IPS-20b (cell line): ENCODE measurements around the gene KLC3.

ENCODE experiments used
- H3K27ac ChIP-seq: one replicate; pipeline ENCODE4 v1.5.1; 2013; ENCODE audit warnings: low read length
- H3K27me3 ChIP-seq: 2 replicates; pipeline ENCODE4 v1.6.1; 2013; ENCODE audit warnings: mild to moderate bottlenecking, low read length, inconsistent platforms; ENCODE audit not compliant: insufficient read depth
- H3K36me3 ChIP-seq: 2 replicates; pipeline ENCODE4 v1.6.1; 2013; ENCODE audit warnings: low read depth, mild to moderate bottlenecking, inconsistent platforms, low read length, moderate library complexity; ENCODE audit not compliant: insufficient read depth
- H3K4me1 ChIP-seq: 2 replicates; pipeline ENCODE4 v1.6.1; 2013; ENCODE audit warnings: mild to moderate bottlenecking, control low read depth, inconsistent platforms, low read length, moderate library complexity; ENCODE audit not compliant: insufficient read depth
- H3K4me3 ChIP-seq: 2 replicates; pipeline ENCODE4 v1.5.1; 2013; ENCODE audit warnings: mild to moderate bottlenecking, low read length, inconsistent platforms
- H3K9ac ChIP-seq: 2 replicates; pipeline ENCODE4 v1.6.1; 2013; ENCODE audit warnings: low read depth, mild to moderate bottlenecking, inconsistent platforms, low read length, moderate library complexity
- H3K9me3 ChIP-seq: 2 replicates; pipeline ENCODE4 v1.6.1; 2013; ENCODE audit warnings: mild to moderate bottlenecking, low read depth, low read length, inconsistent platforms; ENCODE audit not compliant: insufficient read depth

Gene KLC3

GRCh38 chr19:45339629-45340028, 921 bp upstream of the KLC3 start:
- no peaks in the 10 kb centered on the region for H3K36me3 ChIP-seq
- H3K9me3 ChIP-seq = no peaks in the 10 kb centered on the region
- H3K4me1 ChIP-seq = no peaks in the 10 kb centered on the region
- no peak overlapping the region for H3K4me3 ChIP-seq
- no peak overlapping the region for H3K9ac ChIP-seq
- H3K27ac ChIP-seq = no peak overlapping the region
- peaks cover 38% of the 10 kb centered on the region for H3K27me3 ChIP-seq

- no peaks in the 10 kb centered on the region for H3K4me1 ChIP-seq
- peak overlapping the region; percentile 65 for H3K4me3 ChIP-seq
- H3K27me3 ChIP-seq = peaks cover 38% of the 10 kb centered on the region
- no peaks in the 10 kb centered on the region for H3K9me3 ChIP-seq
- H3K27ac ChIP-seq = no peak overlapping the region
- no peaks in the 10 kb centered on the region for H3K36me3 ChIP-seq
- no peak overlapping the region for H3K9ac ChIP-seq
Measured at GRCh38 chr19:45340899-45341453, 426 bp downstream of the KLC3 start.

- Histone ChIP-seq H3K4me3 (no peak overlapping the region), H3K27me3 (peaks cover 38% of the 10 kb centered on the region), H3K9me3 (no peaks in the 10 kb centered on the region), H3K36me3 (no peaks in the 10 kb centered on the region), H3K4me1 (no peaks in the 10 kb centered on the region), H3K9ac (no peak overlapping the region), H3K27ac (no peak overlapping the region)
Measured at GRCh38 chr19:45342911-45343310, 2.4 kb downstream of the KLC3 start.

GRCh38 chr19:45344621-45345505, 4.3 kb downstream of the KLC3 start:
- no peak overlapping the region for H3K4me3 ChIP-seq

GRCh38 chr19:45345506-45345860, 4.9 kb downstream of the KLC3 start:
- no peak overlapping the region for H3K9ac ChIP-seq
- H3K27ac ChIP-seq = no peak overlapping the region

More at GRCh38 chr19:45344621-45345505, 4.3 kb downstream of the KLC3 start:
- Histone ChIP-seq H3K9ac (no peak overlapping the region), H3K27ac (no peak overlapping the region), H3K4me1 (no peaks in the 10 kb centered on the region), H3K27me3 (peaks cover 32% of the 10 kb centered on the region), H3K36me3 (0 out of 2 replicates have a peak, but pooled peaks cover 3% of the 10 kb centered on the region), H3K9me3 (no peaks in the 10 kb centered on the region)

GRCh38 chr19:45346449-45346848, 5.9 kb downstream of the KLC3 start:
- no peak overlapping the region for H3K9ac ChIP-seq
- peaks cover 17% of the 10 kb centered on the region for H3K27me3 ChIP-seq
- H3K9me3 ChIP-seq = no peaks in the 10 kb centered on the region
- peaks cover 17% of the 10 kb centered on the region for H3K36me3 ChIP-seq
- H3K4me3 ChIP-seq = no peak overlapping the region
- no peaks in the 10 kb centered on the region for H3K4me1 ChIP-seq
- no peak overlapping the region for H3K27ac ChIP-seq

More at GRCh38 chr19:45345506-45345860, 4.9 kb downstream of the KLC3 start:
- Histone ChIP-seq H3K4me3 (no peak overlapping the region), H3K36me3 (0 out of 2 replicates have a peak, but pooled peaks cover 7% of the 10 kb centered on the region), H3K9me3 (no peaks in the 10 kb centered on the region), H3K27me3 (peaks cover 27% of the 10 kb centered on the region), H3K4me1 (no peaks in the 10 kb centered on the region)

GRCh38 chr19:45347570-45348366, 7.2 kb downstream of the KLC3 start:
- no peak overlapping the region for H3K9ac ChIP-seq
- no peaks in the 10 kb centered on the region for H3K9me3 ChIP-seq
- no peak overlapping the region for H3K27ac ChIP-seq
- peaks cover 4% of the 10 kb centered on the region for H3K27me3 ChIP-seq
- H3K4me3 ChIP-seq = no peak overlapping the region
- no peaks in the 10 kb centered on the region for H3K4me1 ChIP-seq
- peaks cover 29% of the 10 kb centered on the region for H3K36me3 ChIP-seq

GRCh38 chr19:45348367-45349125, 8.0 kb downstream of the KLC3 start:
- Histone ChIP-seq H3K4me3 (no peak overlapping the region), H3K4me1 (no peaks in the 10 kb centered on the region), H3K36me3 (peaks cover 37% of the 10 kb centered on the region), H3K27ac (no peak overlapping the region), H3K9ac (no peak overlapping the region), H3K27me3 (no peaks in the 10 kb centered on the region; the same call in 1 of the 2 replicates), H3K9me3 (no peaks in the 10 kb centered on the region)

- Histone ChIP-seq H3K4me3 (no peak overlapping the region), H3K27me3 (no peaks in the 10 kb centered on the region; the same call in 1 of the 2 replicates), H3K27ac (no peak overlapping the region), H3K4me1 (no peaks in the 10 kb centered on the region), H3K9me3 (no peaks in the 10 kb centered on the region), H3K9ac (no peak overlapping the region), H3K36me3 (peaks cover 42% of the 10 kb centered on the region)
Measured at GRCh38 chr19:45349126-45349415, 8.5 kb downstream of the KLC3 start.

GRCh38 chr19:45349430-45349941, 8.9 kb downstream of the KLC3 start:
- no peak overlapping the region for H3K27ac ChIP-seq
- no peaks in the 10 kb centered on the region for H3K4me1 ChIP-seq
- no peak overlapping the region for H3K9ac ChIP-seq
- no peaks in the 10 kb centered on the region; the same call in 1 of the 2 replicates for H3K27me3 ChIP-seq
- no peaks in the 10 kb centered on the region for H3K9me3 ChIP-seq
- peaks cover 46% of the 10 kb centered on the region for H3K36me3 ChIP-seq
- H3K4me3 ChIP-seq = no peak overlapping the region

GRCh38 chr19:45350477-45351058, 10.0 kb downstream of the KLC3 start:
- Histone ChIP-seq H3K4me1 (no peaks in the 10 kb centered on the region), H3K4me3 (no peak overlapping the region), H3K27ac (no peak overlapping the region), H3K27me3 (no peaks in the 10 kb centered on the region; the same call in 1 of the 2 replicates), H3K9me3 (no peaks in the 10 kb centered on the region), H3K9ac (no peak overlapping the region), H3K36me3 (peaks cover 55% of the 10 kb centered on the region)
